SKM-1 treated with dmso at 0.1 percent for 144 hours (cell line): ENCODE measurements around the gene LCN10.
A peak's percentile ranks its signal among the peaks of the same experiment; 100 is the strongest.

Experiments
- DNase-seq: peaks from one replicate; lab custom pipeline; 2025; ENCODE audit not compliant: unreplicated experiment; lab: John Stamatoyannopoulos, UW

The LCN10 gene

DNA sequence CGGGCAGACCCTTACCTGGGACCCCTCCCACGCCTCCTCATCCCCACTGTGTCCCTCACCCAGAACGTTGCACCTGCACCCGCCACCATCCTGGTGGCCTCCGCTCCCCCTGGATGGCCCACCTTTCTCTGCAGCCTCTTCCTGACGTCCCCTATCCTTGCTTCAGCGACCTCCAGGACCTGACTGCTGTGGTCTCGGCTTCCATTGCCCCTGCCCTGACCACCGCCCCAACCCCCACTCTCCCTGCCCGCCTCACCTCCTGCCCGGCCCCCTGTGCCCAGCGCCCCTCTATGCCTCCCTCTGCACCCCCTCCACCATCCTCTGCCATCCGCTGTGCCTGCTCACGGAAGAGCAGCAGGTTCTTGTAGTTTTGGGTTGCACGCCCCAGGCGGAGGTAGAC is 2.2 kb downstream of the LCN10 start:
- DNase-seq = no peak

DNA sequence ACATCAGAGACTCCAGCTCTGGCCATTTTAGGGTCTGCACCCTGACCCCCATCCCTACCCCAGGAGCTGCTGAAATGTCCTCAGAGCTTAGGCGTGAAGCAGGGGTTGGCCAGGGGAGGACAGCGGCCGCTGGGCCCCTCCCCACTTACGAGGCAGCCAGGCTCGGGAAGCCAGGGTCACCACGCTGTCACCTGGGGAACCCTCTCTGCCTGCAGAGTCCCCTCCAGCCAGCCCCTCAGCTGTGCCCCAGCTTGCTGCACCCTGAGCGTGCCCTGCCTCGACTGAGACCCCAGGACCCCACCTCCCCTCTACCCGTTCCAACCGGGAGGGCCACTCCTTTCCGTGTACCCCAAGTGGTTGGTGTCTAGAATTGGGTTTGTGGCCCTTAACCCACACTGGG is 2.7 kb downstream of the LCN10 start:
- no peak for DNase-seq

DNA sequence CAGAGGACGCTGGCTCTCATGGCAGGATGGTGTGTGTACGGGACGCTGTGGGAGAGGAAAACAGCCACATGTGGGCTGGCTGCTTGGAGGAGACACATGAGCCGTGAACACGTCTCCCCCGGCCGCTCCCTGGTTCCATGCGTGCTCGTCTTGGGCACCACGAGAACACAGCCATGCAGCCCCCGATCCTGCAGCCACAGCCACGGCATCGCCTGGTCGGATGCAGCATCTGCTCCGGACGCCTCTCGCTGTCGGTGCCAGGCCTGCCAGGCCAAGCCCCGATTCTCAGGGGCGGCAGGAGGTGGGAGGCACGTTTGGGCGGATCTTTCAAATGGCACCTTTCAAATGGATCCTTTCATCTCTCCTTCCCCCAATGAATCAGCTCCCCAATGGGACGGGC is 3.2 kb downstream of the LCN10 start:
- no peak for DNase-seq

DNA sequence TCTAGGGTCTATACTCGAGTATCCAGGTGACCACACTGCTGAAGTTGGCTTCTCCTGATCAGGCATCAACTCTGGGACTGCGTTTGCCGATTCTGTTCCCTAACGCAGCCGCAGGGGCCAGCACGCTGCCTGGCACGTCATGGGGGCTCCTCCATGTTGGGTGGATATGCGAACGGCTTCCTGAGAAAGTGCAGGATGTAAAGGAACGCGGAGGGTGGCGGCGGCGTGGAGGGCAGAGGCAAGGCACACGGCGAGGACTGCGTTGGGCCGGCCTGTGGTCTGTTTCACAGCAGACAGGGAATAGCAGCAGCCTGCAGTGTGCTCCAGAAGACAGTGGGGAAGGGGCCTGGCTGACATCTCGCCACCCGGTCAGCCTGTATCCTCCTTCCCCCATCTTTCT is 3.8 kb downstream of the LCN10 start:
- no peak for DNase-seq

DNA sequence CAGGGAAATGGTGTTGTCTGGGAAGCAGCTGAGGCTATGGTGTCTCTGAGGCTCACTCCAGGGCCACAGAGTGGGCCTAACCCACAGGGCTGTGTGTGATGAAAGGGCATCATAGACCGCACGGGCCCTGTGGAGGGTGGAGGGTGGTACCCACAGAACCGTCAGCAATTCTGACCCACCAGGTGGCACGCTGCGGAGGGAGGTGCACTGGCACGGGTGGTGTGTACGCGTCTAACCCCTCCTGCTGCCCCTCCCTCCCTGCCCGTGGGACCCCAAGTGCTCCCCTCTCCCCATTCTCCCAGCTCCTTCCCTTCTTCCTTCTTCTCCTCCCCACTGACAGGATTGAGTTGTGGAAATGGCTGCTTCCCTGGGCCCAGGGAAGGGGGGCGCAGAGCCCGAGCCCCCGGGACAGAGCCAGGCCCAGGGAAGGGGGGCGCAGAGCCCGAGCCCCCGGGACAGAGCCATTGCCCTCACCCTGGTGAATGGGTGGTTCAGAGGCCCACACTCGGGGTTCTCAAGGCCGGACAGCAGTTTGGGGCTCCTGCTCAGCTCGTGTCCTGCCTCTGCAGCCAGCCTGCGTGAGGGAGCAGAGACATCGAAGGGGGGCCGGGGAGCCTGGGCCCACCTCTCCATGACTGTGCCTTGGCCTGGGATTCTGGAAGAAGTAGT is 6.8 kb downstream of the LCN10 start:
- DNase-seq = no peak

DNA sequence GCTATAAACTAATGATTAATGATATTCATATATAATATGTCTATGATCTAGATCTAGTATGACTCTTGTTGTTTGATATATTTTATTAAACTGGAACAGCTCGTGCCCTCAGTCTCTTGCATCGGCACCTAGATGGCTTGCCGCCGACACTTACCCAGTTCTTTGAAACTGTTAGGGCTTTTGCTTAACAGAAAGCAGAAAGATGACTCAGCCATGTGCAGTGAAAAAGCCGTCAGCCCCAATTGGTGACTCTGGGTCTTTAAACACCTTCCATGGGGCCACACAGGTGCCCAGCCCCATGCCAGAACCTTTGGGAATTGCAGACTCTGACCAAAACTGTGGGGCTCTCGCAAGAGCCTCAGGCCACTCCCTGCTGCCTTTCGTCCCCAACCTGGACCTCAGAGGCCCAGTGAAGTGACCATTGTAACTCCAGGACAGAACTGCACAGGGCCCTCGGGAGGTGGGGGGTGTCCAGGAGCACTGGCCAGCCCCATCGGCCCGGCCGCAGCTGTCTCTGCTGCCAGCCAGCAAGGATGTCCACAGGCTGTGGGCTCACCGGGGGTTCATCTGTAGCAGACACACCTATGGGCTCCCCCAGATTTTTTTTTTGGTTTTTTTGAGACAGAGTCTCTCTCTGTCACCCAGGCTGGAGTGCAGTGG is 7.8 kb downstream of the LCN10 start:
- no peak for DNase-seq

DNA sequence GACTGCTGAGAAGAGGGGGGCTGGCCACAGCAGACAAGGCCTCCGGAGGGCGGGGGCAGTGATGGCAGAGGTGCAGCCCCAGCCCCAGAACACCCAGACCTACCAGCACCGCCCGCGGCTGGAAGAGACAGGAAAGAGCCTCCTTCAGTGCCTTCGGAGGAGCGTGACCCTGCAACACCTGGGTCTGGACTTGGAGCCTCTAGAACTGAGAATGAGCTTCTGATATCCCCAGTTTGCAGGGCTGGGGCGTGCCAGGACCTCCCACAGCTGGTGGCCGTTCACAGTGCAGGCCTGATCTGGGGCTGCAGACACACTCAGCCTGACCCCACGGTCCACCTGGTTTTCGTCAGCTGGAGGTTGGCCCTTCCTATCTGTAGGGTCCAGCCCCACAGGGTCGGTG is 9.1 kb downstream of the LCN10 start:
- DNase-seq = no peak

DNA sequence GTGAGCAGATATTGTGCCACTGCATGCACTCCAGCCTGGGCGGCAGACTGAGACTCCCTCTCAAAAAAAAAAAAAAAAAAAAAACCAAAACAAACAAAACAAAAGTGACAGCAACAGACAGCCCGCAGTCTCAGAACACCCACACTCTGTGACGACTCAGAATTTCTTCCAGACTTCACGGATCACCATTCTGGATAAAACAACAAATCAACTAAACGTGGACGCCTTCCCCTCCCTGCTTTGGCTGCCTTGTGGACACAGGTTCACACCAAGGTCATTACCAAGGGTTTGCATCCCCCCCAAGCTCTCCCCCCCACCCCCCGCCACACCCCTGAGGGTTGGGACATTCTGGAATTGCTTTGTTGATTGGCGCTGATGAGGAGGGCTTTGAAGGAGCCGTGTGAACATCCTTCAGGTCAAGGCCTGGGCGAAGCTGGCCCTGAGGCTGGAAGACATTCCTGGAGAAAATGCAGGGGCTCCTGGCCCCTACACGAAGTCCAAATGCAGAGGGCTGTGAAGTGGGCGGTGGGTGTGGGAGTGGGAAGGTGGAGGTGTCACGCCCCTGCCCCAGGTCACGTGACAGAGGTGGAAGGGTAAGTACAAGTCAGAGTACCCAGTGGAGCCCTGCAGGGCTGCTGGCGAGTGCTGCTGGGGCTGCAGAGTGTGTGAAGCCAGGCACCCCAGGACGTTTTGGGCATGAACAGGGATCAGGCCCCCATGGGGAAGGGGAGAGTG is 10.1 kb downstream of the LCN10 start:
- no peak for DNase-seq

DNA sequence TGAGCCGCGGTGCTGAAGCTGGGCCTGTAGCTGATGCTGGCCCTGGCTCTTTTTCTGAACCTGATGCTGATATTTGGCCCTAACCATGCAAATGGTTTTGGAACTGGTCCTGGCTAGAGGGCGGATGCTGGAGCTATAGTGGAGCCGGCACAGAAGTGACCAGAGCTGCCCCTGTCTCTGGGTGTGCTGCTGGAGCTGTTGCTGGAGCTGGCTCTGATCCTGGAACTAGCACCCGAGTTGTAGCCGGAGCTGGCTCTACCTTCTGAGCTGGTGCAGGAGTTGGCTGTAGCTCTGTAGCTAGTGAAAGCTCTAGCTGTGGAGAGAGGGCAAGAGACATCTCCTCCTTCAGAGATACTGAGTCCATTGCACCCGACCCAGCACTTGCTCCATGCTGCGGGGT is 12.8 kb downstream of the LCN10 start:
- DNase-seq = no peak

DNA sequence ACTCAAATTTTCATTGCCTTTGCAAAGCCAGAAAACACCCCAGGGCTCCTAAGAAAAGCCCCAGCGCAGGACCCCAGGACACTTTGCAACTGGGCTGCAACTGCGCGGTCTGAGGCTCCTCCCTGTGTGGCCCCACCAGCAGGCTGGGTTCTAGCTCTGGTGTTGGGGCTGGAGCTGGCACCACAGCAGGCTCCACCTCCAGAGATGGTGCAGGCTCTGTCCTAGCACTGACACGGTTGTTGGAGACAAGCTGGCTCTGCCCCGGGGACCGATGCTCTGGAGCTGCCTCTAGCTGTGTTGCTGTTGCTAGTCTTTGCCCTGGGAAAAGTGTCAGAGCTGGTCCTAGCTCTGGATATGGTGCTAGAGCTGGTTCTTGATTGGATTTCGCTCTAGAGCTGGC is 13.6 kb downstream of the LCN10 start:
- no peak for DNase-seq

DNA sequence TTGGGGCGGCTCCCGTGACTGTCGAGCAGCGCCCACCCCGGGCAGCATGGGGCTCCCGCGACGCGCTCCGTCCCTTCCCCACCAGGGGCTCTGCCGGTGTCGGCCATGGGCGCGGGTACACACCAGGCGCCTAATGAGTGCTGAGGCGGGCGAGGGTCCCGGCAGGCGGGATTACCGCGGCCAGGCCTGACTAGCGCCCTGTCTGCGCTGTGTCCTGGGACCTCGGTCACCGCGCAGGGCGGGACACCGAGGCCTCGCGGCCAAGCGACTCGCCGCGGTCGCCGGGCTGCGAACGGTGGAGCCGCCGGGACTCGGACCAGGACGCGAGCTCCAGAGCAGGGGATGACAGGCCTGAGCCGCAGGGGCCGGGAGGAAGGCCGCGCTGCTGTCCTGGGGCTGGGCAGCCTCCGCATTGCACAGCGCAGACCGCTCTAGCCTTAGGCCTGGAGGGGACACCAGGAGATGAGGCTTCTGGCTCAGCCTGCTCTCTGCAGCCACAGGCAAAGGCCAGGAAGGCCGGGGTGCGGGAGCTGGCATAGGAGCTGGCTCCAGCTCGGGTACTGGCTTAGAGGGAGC is 14.1 kb downstream of the LCN10 start:
- DNase-seq = no peak

DNA sequence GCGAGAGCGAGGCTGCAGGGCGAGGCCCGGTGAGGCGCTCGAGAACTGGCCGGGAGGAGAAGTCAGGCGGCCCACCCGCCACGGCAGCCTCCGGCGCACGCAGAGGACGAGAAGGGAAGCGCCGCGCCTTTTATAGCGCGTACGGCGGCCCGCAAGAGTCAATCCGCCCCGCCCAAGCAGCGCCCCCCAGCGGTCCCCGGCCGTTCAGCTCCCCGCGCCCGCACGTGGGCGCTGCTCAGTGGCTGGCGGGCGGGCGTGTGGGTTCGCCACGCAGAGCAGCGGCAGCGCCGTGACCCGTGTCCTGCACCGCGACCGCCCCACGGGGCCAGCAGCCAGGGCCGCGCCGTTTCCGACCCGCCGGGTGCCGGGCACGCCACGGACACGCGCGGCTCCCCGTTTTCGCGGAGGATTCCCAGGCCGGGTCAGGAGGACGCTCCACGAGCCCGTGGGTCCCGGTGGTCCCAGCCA is 14.6 kb downstream of the LCN10 start:
- DNase-seq = peak; percentile 78

DNA sequence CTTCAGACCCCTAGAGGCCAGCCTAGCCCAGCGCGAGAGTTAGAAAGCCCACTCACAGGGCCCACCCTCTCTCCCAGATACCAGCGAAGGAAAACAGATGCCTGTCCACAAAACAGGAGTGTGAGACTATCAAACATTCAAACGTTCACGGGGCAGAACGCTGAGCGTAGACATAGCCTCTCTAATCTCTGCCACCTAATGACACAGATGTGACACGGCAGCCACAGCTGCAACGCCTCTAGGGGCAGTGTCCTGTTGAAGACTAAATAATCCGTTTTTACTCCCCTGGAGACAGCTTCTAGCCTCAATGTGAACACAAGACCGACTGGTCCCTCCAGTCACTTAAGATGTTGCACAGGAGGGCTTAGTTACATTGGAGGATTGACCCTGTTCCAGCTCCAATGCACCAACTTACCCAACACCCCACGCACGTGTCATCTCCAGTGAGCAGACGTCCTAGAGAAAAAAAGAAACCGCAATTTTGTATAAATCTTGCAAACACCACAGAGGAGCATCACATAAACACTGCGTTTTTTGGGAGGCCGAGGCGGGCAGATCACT is 16.0 kb downstream of the LCN10 start:
- DNase-seq = peak; percentile 16

DNA sequence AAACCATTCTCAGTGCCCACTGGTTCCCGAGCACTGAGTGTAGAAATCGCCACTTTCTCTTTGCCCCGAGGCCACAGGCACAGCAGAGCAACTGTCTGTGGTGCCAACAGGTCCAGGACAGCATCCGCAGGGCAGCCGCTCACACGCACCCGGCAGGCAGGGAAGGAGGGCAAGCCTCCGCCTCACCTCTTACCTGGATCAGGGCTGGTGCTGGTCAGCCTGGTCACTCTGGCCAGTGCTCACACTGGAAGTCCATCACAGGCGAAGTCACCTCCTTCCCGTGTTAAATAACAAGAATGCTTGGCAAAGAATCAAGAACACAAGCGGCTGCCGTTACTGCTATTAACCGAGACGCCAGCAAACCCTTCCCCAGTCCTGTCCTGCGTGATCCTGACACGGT is 16.6 kb downstream of the LCN10 start:
- DNase-seq = no peak

DNA sequence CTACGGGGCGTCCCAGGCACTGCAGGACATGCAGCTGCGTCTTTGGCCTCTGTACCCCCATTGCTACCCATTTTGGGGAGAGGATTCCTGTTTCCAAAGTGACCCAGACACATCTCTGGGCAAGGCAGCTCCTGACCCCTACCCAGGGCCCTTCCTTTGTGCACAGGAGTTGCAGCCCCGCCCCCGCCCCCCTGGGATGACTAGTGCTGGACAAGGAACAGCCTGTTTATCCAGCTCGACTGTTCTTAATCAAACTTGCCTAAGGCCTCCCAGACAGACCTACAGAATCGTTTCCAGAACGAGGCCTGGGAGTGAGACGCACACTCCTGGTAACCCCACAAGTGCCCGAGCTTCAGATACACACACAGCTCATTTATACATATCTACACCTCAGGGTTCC is 17.1 kb downstream of the LCN10 start:
- no peak for DNase-seq

DNA sequence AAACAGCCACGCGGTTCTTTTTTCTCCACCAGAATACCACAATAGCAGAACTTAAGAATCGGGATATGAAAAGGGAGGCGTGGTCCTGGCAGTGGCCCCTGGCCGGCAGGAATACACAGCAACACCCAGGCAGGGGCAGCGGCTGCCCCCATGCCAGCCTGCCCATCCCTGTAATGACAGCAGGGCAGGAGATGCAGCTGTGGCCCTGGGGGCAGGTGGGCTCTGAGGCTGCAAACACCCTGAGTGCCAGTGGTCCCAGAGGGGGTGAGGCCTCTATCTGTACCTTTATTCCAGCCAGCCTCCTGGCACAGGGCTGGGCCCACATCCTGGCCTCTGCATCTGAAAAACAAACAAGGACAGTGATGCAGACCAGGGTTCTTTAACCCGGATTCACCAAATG is 18.0 kb downstream of the LCN10 start:
- DNase-seq = no peak

DNA sequence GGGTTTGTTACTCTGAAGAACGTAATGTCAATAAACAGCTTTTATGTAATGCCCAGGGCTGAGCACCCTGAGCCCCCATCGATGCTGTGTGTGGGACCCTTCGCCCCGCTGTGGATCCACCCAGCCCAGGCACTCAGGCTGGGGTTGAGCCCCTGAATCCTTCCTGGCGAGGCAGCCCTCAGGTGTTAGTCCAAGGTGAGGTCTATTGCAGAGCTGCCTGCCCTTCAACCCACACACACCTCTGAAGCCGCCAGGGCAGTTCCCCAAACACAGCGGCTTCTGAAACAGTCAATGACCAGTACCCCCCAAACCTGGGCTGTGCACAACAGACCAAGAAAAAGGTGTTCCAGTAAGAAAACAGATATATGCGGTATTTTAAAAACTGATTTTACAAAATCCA is 18.8 kb downstream of the LCN10 start:
- DNase-seq = no peak

DNA sequence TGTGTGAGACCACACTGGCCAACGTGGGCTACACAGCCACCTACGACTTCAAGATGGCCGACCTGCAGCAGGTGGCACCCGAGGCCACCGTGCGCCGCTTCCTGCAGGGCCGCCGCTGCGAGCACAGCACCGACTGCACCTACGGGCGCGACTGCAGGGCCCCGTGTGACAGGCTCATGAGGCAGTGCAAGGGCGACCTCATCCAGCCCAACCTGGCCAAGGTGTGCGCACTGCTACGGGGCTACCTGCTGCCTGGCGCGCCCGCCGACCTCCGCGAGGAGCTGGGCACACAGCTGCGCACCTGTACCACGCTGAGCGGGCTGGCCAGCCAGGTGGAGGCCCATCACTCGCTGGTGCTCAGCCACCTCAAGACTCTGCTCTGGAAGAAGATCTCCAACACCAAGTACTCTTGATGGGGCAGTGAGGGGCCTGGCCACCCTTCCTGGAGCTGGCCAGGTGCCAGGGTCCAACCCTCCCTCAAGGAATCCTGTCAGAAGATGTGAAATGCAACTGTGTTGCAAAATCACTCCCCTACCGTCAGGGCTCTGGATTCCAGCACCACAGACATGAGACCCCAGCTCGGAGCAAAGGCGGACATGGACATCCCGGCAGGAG is 19.3 kb downstream of the LCN10 start:
- DNase-seq = no peak

DNA sequence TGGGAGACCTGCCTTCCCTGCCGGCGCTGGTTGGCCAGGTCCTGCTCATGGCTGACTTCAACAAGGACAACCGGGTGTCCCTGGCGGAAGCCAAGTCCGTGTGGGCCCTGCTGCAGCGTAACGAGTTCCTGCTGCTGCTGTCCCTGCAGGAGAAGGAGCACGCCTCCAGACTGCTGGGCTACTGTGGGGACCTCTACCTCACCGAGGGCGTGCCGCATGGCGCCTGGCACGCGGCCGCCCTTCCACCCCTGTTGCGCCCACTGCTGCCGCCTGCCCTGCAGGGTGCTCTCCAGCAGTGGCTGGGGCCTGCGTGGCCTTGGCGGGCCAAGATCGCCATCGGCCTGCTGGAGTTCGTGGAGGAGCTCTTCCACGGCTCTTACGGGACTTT is 19.8 kb downstream of the LCN10 start:
- no peak for DNase-seq

DNA sequence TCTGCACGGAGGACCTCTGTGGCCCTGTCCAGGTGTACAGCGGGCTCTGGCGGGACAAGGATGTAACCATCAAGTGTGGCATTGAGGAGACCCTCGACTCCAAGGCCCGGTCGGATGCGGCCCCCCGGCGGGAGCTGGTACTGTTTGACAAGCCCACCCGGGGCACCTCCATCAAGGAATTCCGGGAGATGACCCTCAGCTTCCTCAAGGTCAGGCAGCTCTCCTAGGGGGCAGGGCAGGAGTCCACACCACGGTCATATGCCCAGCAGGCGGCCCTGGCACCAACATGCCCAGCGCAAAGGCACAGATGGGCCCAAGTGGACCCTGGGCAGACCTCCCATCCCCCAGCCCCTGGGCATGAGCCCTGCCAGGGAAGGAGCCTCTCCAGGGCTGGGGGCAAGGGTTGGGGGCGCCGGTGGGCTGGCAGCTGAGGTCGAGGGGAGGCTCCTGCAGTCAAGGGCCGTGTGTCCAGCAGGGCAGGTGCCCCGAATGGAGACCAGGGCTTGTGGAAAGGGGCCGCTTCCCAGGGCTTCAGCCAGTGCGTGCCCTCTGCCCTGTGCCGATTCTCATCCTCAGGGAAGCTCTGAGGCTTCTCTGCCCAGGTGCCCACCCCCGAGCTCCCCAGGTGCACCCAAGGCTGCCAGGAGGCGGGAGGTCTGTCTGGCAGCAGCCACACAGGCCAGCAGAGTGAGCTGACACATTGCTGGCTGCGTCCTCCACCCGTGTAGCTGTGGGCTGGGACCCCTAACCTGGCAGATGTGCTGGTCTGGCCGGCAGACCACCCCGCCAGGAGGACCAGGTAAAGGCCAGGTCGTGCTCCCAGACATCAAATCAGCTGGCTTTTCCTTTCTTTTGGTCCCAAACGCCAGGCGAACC is 20.4 kb downstream of the LCN10 start:
- DNase-seq = no peak
